Upper lobe of left lung (tissue), 4 donors: ENCODE results near the gene DENND1A.

ENCODE experiments used
- POLR2AphosphoS5 ChIP-seq, 2 donors: sonication (generic); formaldehyde crosslinking; IDR thresholded peaks; one replicate each; pipeline ENCODE4 v1.5.1; 2017; ENCODE audit warnings: antibody characterized with exemption in 2 of 2
- TF ChIP-seq, protein P1 (sequence below), 6 experiments: fragments of 450-650 bp in 4 of 6; fragments of 200-600 bp in 2 of 6; sonication (generic) in 2 of 6; IDR thresholded peaks; one replicate each; pipeline ENCODE4 v1.5.1; 2016 to 2019; ENCODE audit warnings: antibody characterized with exemption in 6 of 6

DNA sequence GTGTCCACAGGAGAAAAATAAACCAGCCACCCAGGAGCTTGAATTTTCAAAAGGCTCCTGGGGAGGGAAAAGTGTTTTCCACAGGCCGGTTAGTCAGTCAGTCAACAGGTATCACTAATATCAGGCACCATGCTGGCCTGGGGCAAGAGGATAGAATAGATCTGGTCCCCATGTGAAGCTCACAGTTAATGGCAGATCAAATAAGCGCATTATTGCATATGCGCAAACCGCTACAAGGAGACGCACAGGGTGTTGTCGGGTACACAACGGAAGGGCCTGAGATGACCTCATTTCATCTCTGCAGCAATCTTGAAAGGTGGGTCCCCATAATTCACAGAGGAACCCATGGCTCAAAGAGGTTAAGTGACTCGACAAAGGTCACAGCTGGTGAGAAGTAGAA, 313.2 kb downstream of the DENND1A start:
- TF ChIP-seq, protein P1, sequence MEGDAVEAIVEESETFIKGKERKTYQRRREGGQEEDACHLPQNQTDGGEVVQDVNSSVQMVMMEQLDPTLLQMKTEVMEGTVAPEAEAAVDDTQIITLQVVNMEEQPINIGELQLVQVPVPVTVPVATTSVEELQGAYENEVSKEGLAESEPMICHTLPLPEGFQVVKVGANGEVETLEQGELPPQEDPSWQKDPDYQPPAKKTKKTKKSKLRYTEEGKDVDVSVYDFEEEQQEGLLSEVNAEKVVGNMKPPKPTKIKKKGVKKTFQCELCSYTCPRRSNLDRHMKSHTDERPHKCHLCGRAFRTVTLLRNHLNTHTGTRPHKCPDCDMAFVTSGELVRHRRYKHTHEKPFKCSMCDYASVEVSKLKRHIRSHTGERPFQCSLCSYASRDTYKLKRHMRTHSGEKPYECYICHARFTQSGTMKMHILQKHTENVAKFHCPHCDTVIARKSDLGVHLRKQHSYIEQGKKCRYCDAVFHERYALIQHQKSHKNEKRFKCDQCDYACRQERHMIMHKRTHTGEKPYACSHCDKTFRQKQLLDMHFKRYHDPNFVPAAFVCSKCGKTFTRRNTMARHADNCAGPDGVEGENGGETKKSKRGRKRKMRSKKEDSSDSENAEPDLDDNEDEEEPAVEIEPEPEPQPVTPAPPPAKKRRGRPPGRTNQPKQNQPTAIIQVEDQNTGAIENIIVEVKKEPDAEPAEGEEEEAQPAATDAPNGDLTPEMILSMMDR (IDR thresholded peaks at IDR 0.05) = no peak
- no peak for TF ChIP-seq POLR2AphosphoS5 (IDR thresholded peaks at IDR 0.05)
